CD14-positive monocyte (primary cell): Measurements from ENCODE around the gene CNTNAP2. TPM values are rescaled to one million over a fixed set of nuclear protein-coding genes. Genes with fewer than 3 reads are reported as not detected.

Experiments used
- DNase-seq, 3 donors: peaks; one replicate each; pipeline ENCODE4 v3.0.0-alpha.2; 2011 to 2022
- H2AFZ ChIP-seq: 2 replicates; pipeline ENCODE4 v1.6.0; 2012; ENCODE audit warnings: mild to moderate bottlenecking, low read depth, low read length, inconsistent platforms; ENCODE audit not compliant: insufficient read depth, poor library complexity, severe bottlenecking
- H3K27ac ChIP-seq, 2 donors: 1 replicate in 1 of 2; 2 replicates in 1 of 2; pipeline ENCODE4 v1.5.1; 2012 to 2013; ENCODE audit warnings: low read length in 2 of 2, control low read depth in 1 of 2, inconsistent platforms in 1 of 2, low read depth in 1 of 2, mild to moderate bottlenecking in 1 of 2
- H3K27me3 ChIP-seq, 2 donors: one replicate each; pipeline versions ENCODE4 v1.6.0 to v1.6.1; 2011 to 2013; ENCODE audit warnings: low read length in 2 of 2; ENCODE audit not compliant: control insufficient read depth in 2 of 2, insufficient read depth in 2 of 2
- H3K36me3 ChIP-seq, 2 donors: replicated peaks in 1 of 2; 1 replicate in 1 of 2; 2 replicates in 1 of 2; pipeline versions ENCODE4 v1.5.1 to v1.6.1; 2012 to 2013; ENCODE audit warnings: low read length in 2 of 2, control low read depth in 1 of 2, inconsistent platforms in 1 of 2, mild to moderate bottlenecking in 1 of 2; ENCODE audit not compliant: insufficient read depth in 2 of 2, control insufficient read depth in 1 of 2
- H3K4me1 ChIP-seq, 2 donors: 1 replicate in 1 of 2; 2 replicates in 1 of 2; pipeline versions ENCODE4 v1.5.1 to v1.6.1; 2012 to 2013; ENCODE audit warnings: low read length in 2 of 2, control low read depth in 1 of 2, inconsistent platforms in 1 of 2, mild to moderate bottlenecking in 1 of 2, moderate library complexity in 1 of 2; ENCODE audit not compliant: insufficient read depth in 2 of 2, control insufficient read depth in 1 of 2
- H3K4me2 ChIP-seq: replicated peaks from 2 replicates; pipeline ENCODE3; 2012; ENCODE audit warnings: low read length, moderate library complexity, mild to moderate bottlenecking; ENCODE audit not compliant: poor library complexity, severe bottlenecking; ENCODE audit errors: extremely low read depth
- H3K4me3 ChIP-seq, 3 experiments: fragments of 200-600 bp in 1 of 3; sonication (generic) in 1 of 3; replicated peaks in 1 of 3; 1 replicate in 2 of 3; 2 replicates in 1 of 3; pipeline ENCODE4 v1.5.1; 2011 to 2013; ENCODE audit warnings: low read length in 3 of 3, mild to moderate bottlenecking in 3 of 3, control low read depth in 2 of 3, low read depth in 2 of 3, inconsistent platforms in 1 of 3, moderate library complexity in 1 of 3
- H3K79me2 ChIP-seq: 2 replicates; pipeline ENCODE4 v1.6.0; 2012; ENCODE audit warnings: mild to moderate bottlenecking, control low read depth, inconsistent platforms, low read length, moderate library complexity; ENCODE audit not compliant: insufficient read depth
- H3K9ac ChIP-seq: 2 replicates; pipeline ENCODE4 v1.6.0; 2017; ENCODE audit warnings: low read length, mild to moderate bottlenecking; ENCODE audit not compliant: insufficient read depth, poor library complexity, severe bottlenecking
- H3K9me3 ChIP-seq, 2 donors: replicated peaks in 1 of 2; 1 replicate in 1 of 2; 2 replicates in 1 of 2; pipeline versions ENCODE4 v1.5.1 to v1.6.1; 2012 to 2013; ENCODE audit warnings: low read length in 2 of 2, control low read depth in 1 of 2; ENCODE audit not compliant: control insufficient read depth in 1 of 2, insufficient read depth in 1 of 2
- H4K20me1 ChIP-seq: 2 replicates; pipeline ENCODE4 v1.6.0; 2012; ENCODE audit warnings: mild to moderate bottlenecking, low read length, control low read depth, moderate library complexity; ENCODE audit not compliant: insufficient read depth
- H3K27ac Mint-ChIP-seq, 7 donors: one replicate each; pipeline ENCODE4 v1.8.0; 2020; ENCODE audit warnings: mild to moderate bottlenecking in 7 of 7, mixed read lengths in 7 of 7, moderate library complexity in 6 of 7, inconsistent platforms in 2 of 7
- H3K27me3 Mint-ChIP-seq, 3 donors: one replicate each; pipeline ENCODE4 v1.8.0; 2021 to 2022; ENCODE audit warnings: low read depth in 3 of 3, mild to moderate bottlenecking in 3 of 3, mixed read lengths in 3 of 3, moderate library complexity in 3 of 3, inconsistent platforms in 1 of 3
- H3K36me3 Mint-ChIP-seq, 2 donors: one replicate each; pipeline ENCODE4 v1.8.0; 2020; ENCODE audit warnings: mixed read lengths in 2 of 2, inconsistent platforms in 1 of 2, mild to moderate bottlenecking in 1 of 2
- H3K4me1 Mint-ChIP-seq: one replicate; pipeline ENCODE4 v1.8.0; 2020; ENCODE audit warnings: mild to moderate bottlenecking, mixed read lengths
- H3K4me3 Mint-ChIP-seq, 2 donors: one replicate each; pipeline ENCODE4 v1.8.0; 2020; ENCODE audit warnings: mild to moderate bottlenecking in 2 of 2, mixed read lengths in 2 of 2, moderate library complexity in 1 of 2
- H3K9me3 Mint-ChIP-seq, 7 donors: one replicate each; pipeline ENCODE4 v1.8.0; 2020 to 2022; ENCODE audit warnings: mixed read lengths in 7 of 7, mild to moderate bottlenecking in 6 of 7, moderate library complexity in 6 of 7, inconsistent platforms in 2 of 7
- CTCF ChIP-seq: fragments of 200-600 bp; IDR thresholded peaks from one replicate; pipeline ENCODE4 v1.8.0; 2022; ENCODE audit warnings: antibody characterized with exemption, mild to moderate bottlenecking
- WGBS: methylation state at CpG from one replicate; pipeline ENCODE4 v1.1.5; 2013; ENCODE audit warnings: missing lambda C conversion rate; ENCODE audit not compliant: insufficient coverage; 5-methylcytosine and 5-hydroxymethylcytosine counted together
- intact Hi-C, 2 donors: fragments of 100-400 bp; cut with micrococcal nuclease; formaldehyde crosslinking; loops; one replicate each; pipeline versions ENCODE4 v1.15.0 to v1.15.1; 2023
- polyA plus RNA-seq, 3 donors: library from polyadenylated mRNA; depleted of rRNA in 1 of 3; unstranded in 2 of 3; stranded (reverse) in 1 of 3; fragments of 300-500 nt in 2 of 3; fragments of >200 nt in 1 of 3; fragmentation: Illumina TruSeq in 2 of 3; gene quantifications; 1 replicate in 2 of 3; 2 replicates in 1 of 3; pipeline ENCODE4 v1.2.3, GENCODE V29; 2012 to 2021

The CNTNAP2 gene
- polyA plus RNA-seq, 3 donors: 0.01 TPM; not detected in 2

- Histone ChIP-seq H3K4me3 (no peak overlapping the region), H2AFZ (no peak overlapping the region), H3K27ac (no peak overlapping the region), H3K9me3 (no peaks in the 10 kb centered on the region), H3K36me3 (no peaks in the 10 kb centered on the region), H3K27me3 (no peaks in the 10 kb centered on the region), H4K20me1 (no peaks in the 10 kb centered on the region), H3K4me1 (no peaks in the 10 kb centered on the region), H3K79me2 (no peaks in the 10 kb centered on the region), H3K4me2 (no peak overlapping the region), H3K9ac (no peak overlapping the region)
- intact Hi-C loops: no loop called here
- Mint-ChIP-seq H3K4me1 (no peaks in the 10 kb centered on the region), H3K27ac (no peak overlapping the region), H3K27me3 (peaks cover 0 to 3% (median 0%) of the 10 kb centered on the region in 3 donors), H3K4me3 (no peak overlapping the region), H3K9me3 (peaks cover 0 to 3% (median 0%) of the 10 kb centered on the region in 7 donors), H3K36me3 (no peaks in the 10 kb centered on the region)
- no peak for DNase-seq
- 86% methylated on average over 2 of the region's 3 CpGs for WGBS
- no peak for TF ChIP-seq CTCF
Measured at GRCh38 chr7:148274118-148274517, 2157.5 kb downstream of the CNTNAP2 start.

- Histone ChIP-seq H3K4me3 (no peak overlapping the region), H4K20me1 (no peaks in the 10 kb centered on the region), H3K27ac (no peak overlapping the region), H3K4me2 (no peak overlapping the region), H3K4me1 (no peaks in the 10 kb centered on the region), H3K36me3 (no peaks in the 10 kb centered on the region), H2AFZ (no peak overlapping the region), H3K27me3 (no peaks in the 10 kb centered on the region), H3K79me2 (no peaks in the 10 kb centered on the region), H3K9ac (no peak overlapping the region), H3K9me3 (no peaks in the 10 kb centered on the region)
- intact Hi-C loops: no loop called here
- Mint-ChIP-seq H3K4me3 (no peak overlapping the region), H3K36me3 (no peaks in the 10 kb centered on the region), H3K9me3 (peaks cover 0 to 3% (median 0%) of the 10 kb centered on the region in 7 donors), H3K27me3 (peaks cover 0 to 4% (median 0%) of the 10 kb centered on the region in 3 donors), H3K27ac (peak overlapping the region in 1 of 7 donors; percentile 5), H3K4me1 (no peaks in the 10 kb centered on the region)
- WGBS: 86% methylated on average over 4 of the region's 4 CpGs
- TF ChIP-seq CTCF: no peak
- DNase-seq: no peak
Measured at GRCh38 chr7:148275359-148275890, 2158.8 kb downstream of the CNTNAP2 start.
